AG04450 (cell line): ENCODE data around the gene DNLZ. TPM values are rescaled to one million over a fixed set of nuclear protein-coding genes. Genes with fewer than 3 reads are reported as not detected.

Experiments used
- CTCF ChIA-PET: fragments of 300-600, 350-600 bp; formaldehyde crosslinking; extraction: SDS; loops from one replicate; lab custom pipeline; 2022; ENCODE audit warnings: antibody characterized with exemption, inconsistent platforms; lab: Charles Lee
- POLR2A ChIA-PET: fragments of 350-600 bp; formaldehyde crosslinking; extraction: SDS; loops from one replicate; lab custom pipeline; 2021; ENCODE audit warnings: antibody characterized with exemption, inconsistent platforms; lab: Yijun Ruan, JAX
- DNase-seq: peaks from one replicate; pipeline ENCODE4 v3.0.0-alpha.2; 2011; ENCODE audit warnings: low read depth, low spot score
- H3K27ac ChIP-seq: one replicate; pipeline ENCODE4 v1.5.1; 2012; ENCODE audit warnings: low read depth, low read length, control low read depth
- H3K27me3 ChIP-seq: one replicate; pipeline ENCODE4 v1.6.0; 2012; ENCODE audit warnings: low read length; ENCODE audit not compliant: control insufficient read depth, insufficient read depth
- H3K4me3 ChIP-seq: 2 replicates; pipeline ENCODE4 v1.5.1; 2011; ENCODE audit warnings: mild to moderate bottlenecking, low read depth, low read length, control low read depth
- H3K9me3 ChIP-seq: 2 replicates; pipeline ENCODE4 v1.5.1; 2012; ENCODE audit warnings: low read length; ENCODE audit not compliant: control insufficient read depth, insufficient read depth
- polyA plus RNA-seq: library from polyadenylated mRNA; depleted of rRNA; stranded (reverse); fragments of >200 nt; gene quantifications from 2 replicates; pipeline ENCODE4 v1.2.3, GENCODE V29; 2011
- TF ChIP-seq, protein P1 (sequence below): IDR thresholded peaks from 2 replicates; pipeline ENCODE4 v1.5.1; 2011; ENCODE audit warnings: low read depth, low read length, control low read depth, inconsistent platforms

Gene DNLZ
- polyA plus RNA-seq, 1 experiment, result 3.7 TPM

DNA sequence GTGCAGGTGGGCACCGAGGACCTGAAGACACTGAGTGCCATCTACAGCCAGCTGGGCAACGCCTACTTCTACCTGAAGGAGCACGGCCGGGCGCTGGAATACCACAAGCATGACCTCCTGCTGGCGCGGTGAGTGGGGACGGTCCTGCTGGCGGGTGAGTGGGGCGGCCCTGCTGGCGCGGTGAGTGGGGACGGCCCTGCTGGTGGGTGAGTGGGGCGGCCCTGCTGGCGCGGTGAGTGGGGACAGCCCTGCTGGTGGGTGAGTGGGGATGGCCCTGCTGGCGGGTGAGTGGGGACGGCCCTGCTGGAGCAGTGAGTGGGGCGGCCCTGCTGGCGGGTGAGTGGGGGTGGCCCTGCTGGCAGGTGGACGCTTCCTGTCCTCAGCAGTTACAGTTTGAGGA lies 29.0 kb downstream of the DNLZ start:
- POLR2A ChIA-PET, result interaction anchor here (1.2 to 3.0 kb wide), 2 partner anchors 8 to 28 kb away, joined by 3 to 15 read pairs; no protein-coding TSS in a partner anchor
- Histone ChIP-seq H3K27me3 (no peaks in the 10 kb centered on the region), H3K27ac (no peak overlapping the region), H3K4me3 (no peak overlapping the region), H3K9me3 (no peaks in the 10 kb centered on the region; the same call in 1 of the 2 replicates)
- no peak for DNase-seq
- CTCF ChIA-PET, result no interaction called here
- TF ChIP-seq, protein P1, sequence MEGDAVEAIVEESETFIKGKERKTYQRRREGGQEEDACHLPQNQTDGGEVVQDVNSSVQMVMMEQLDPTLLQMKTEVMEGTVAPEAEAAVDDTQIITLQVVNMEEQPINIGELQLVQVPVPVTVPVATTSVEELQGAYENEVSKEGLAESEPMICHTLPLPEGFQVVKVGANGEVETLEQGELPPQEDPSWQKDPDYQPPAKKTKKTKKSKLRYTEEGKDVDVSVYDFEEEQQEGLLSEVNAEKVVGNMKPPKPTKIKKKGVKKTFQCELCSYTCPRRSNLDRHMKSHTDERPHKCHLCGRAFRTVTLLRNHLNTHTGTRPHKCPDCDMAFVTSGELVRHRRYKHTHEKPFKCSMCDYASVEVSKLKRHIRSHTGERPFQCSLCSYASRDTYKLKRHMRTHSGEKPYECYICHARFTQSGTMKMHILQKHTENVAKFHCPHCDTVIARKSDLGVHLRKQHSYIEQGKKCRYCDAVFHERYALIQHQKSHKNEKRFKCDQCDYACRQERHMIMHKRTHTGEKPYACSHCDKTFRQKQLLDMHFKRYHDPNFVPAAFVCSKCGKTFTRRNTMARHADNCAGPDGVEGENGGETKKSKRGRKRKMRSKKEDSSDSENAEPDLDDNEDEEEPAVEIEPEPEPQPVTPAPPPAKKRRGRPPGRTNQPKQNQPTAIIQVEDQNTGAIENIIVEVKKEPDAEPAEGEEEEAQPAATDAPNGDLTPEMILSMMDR, result no peak

DNA sequence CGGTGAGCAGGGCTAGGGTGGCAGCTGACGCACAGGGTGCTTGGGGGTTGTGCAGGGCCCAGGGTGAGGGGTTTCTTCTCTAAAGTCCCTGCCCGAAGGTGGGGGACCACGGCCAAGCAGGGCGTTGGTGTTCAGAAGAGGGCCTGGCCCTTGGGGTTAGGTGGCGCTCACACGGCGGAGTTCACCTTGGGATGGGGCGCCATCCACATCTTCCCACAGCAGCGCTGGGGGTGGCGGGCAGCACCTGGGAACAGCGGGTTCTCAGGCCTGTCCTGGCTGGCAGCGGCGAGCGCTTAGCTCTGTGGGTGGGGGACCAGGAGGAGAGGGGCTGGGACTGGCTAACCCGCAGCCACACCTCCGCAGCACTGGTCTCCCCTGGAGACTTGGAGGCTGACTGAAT lies 30.1 kb downstream of the DNLZ start:
- DNase-seq, result no peak
- POLR2A ChIA-PET, result no interaction called here
- Histone ChIP-seq H3K27me3 (no peaks in the 10 kb centered on the region), H3K9me3 (peaks cover 3% of the 10 kb centered on the region; the same call in 1 of the 2 replicates), H3K4me3 (no peak overlapping the region), H3K27ac (no peak overlapping the region)
- TF ChIP-seq, protein P1, result no peak
- CTCF ChIA-PET, result no interaction called here

DNA sequence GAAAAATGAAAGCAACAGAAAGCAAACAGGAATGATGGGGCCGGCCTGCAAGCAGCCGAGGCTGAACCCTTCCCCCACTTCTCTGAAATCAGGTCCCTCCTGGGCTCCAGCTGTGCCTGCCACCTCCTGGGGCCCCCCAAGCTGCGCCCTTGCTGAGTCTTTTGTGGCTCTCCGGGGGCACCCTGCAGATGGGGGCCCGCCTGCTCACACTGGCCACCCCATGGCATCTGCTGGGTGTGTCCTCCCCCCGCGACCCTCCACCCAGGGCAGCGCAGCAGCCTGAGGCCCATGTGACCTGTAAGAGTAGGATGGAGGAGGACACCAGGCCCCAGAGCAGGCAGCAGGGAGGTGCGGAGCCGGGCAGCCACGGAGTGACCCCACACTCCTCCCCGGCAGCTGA lies 30.5 kb downstream of the DNLZ start:
- TF ChIP-seq, protein P1, result no peak
- no peak overlapping the region for H3K27ac ChIP-seq
- ChIA-PET POLR2A (no interaction called here), CTCF (no interaction called here)
- peaks cover 7% of the 10 kb centered on the region; the same call in 1 of the 2 replicates for H3K9me3 ChIP-seq
- DNase-seq, result no peak
- no peak overlapping the region for H3K4me3 ChIP-seq
- no peaks in the 10 kb centered on the region for H3K27me3 ChIP-seq

DNA sequence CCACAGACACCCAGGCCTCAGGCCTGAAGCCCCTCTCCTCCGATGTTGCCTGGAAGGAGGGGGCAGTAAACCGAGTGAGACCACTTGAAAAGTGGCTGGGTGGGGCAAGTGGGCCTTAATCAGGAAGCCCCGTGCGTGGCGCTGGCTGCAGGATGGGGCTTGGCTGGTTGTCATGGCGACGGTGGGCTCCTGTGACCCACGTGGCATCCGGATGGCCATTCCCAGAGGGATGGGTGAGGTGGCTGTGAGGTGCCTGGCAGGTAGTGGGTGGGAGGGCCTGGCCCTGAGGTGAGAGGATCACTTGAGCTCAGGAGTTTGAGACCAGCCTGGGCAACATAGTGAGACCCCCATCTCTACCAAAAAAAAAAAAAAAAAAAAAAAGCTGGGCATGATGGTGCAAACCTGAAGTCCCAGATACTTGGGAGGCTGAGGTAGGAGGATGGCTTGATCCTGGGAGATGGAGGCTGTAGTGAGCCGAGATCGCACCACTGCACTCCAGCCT lies 31.0 kb downstream of the DNLZ start:
- CTCF ChIA-PET, result no interaction called here
- TF ChIP-seq, protein P1, result no peak
- no peak for DNase-seq
- no peaks in the 10 kb centered on the region for H3K27me3 ChIP-seq
- peaks cover 7% of the 10 kb centered on the region; the same call in 1 of the 2 replicates for H3K9me3 ChIP-seq
- POLR2A ChIA-PET, result no interaction called here
- H3K27ac ChIP-seq, result no peak overlapping the region
- H3K4me3 ChIP-seq, result no peak overlapping the region

DNA sequence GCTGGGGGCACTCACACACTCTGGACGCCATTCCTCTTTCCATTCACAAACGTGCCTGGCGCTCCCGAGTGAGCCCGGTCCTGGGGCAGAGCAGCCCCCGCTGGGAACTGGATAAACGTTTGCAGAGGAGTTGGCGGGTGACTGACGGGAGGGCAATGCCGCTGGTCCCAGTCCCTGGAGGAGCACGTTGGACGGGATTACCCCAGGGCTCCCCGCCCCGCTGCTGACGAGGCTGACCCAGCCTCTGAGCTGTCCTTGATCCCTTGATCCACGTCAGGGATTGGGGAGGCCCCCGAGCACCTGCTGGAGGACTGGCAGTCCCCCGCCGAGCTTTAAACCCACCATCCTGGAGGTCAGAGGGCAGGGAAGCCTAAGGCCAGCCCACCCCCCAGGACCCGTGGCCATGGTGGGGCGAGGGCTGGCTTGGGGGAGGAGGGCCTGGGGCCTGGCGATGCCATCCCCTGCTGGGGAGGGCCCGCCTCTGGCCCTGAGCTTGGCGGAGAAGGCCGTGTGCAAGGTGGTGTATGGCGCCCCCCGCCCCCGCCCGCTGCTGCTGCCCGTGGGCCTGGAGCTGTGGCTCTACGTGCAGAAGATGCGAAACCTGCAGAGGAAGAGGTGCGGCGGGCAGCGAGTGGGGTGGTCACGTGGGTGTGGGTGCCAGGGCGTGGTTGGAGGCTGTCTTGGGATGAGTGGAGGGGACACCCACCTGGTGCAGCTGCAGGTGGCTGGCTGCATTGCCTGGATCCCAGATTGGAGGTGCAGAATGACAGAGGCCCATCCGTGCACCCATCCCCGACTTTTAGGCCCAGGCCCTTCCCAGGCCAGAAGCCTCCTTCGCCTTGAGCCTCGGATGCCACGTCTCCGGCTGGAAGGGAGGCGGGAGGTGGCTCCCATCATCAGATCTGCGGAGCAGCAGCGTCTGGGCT lies 31.7 kb downstream of the DNLZ start:
- no peak overlapping the region for H3K27ac ChIP-seq
- ChIA-PET CTCF (no interaction called here), POLR2A (no interaction called here)
- H3K27me3 ChIP-seq, result no peaks in the 10 kb centered on the region
- H3K9me3 ChIP-seq, result peaks cover 7% of the 10 kb centered on the region; the same call in 1 of the 2 replicates
- TF ChIP-seq, protein P1, result no peak
- DNase-seq, result no peak
- no peak overlapping the region for H3K4me3 ChIP-seq
